T-helper 1 cell treated with Interleukin-12 subunit alpha and Interleukin-12 subunit beta and Interleukin-4 antibody, amounts not matched to agents 30 μg/mL and 1 μg/mL, for 36 hours (primary cell): Measurements from ENCODE around the gene NHSL1.

Experiments used
- H3K27ac Mint-ChIP-seq: one replicate; pipeline ENCODE4 v1.8.0; 2021; ENCODE audit warnings: mild to moderate bottlenecking, mixed read lengths
- H3K27me3 Mint-ChIP-seq: one replicate; pipeline ENCODE4 v1.8.0; 2021; ENCODE audit warnings: low read depth, mixed read lengths
- H3K36me3 Mint-ChIP-seq: one replicate; pipeline ENCODE4 v1.8.0; 2021; ENCODE audit warnings: low read depth, mixed read lengths
- H3K4me1 Mint-ChIP-seq: one replicate; pipeline ENCODE4 v1.8.0; 2021; ENCODE audit warnings: low read depth, mixed read lengths
- H3K4me3 Mint-ChIP-seq: one replicate; pipeline ENCODE4 v1.8.0; 2021; ENCODE audit warnings: mild to moderate bottlenecking, moderate library complexity, mixed read lengths
- H3K9me3 Mint-ChIP-seq: one replicate; pipeline ENCODE4 v1.8.0; 2021; ENCODE audit warnings: mixed read lengths

NHSL1 gene

DNA sequence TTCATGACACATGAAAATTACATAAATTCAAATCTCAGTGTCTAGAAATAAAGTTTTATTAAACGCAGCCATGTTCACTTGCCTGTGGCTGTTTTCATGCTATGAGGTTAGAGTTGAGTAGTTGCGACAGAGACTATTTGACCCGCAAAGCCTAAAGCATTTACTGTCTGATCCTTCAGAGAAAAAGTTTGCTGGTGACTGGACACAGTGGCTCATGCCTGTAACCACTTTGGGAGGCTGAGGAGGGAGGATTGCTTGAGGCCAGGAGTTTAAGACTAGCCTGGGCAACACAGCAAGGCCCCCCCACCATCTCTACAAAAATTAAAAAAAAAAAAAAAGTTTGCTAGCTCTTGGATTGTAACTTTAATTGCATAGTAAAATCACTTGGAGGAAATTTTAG, 112.4 kb downstream of the NHSL1 start:
- Mint-ChIP-seq H3K27ac (no peak overlapping the region), H3K9me3 (no peaks in the 10 kb centered on the region), H3K4me1 (peaks cover 2% of the 10 kb centered on the region), H3K36me3 (no peaks in the 10 kb centered on the region), H3K27me3 (peaks cover 20% of the 10 kb centered on the region), H3K4me3 (no peak overlapping the region)

DNA sequence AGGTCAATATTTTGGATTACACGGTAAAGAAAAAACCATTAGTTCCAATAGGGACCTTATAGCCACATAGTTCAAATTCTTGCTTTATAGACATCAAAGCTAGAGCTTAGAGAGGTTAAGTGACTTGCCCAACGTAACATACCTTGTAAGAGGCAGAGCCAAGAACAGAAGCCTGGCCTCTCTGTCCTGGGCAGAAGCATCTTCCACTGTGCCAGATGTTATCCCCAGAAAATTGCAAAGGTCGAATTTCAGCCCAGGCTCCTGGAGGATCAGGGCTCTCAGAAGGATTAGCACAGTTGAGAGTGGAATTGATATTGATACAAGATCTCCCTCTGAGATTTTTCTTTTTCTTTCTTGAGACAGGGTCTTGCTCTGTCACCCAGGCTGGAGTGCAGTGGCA, 115.5 kb downstream of the NHSL1 start:
- H3K4me1 Mint-ChIP-seq: no peaks in the 10 kb centered on the region
- H3K9me3 Mint-ChIP-seq: no peaks in the 10 kb centered on the region
- no peak overlapping the region for H3K4me3 Mint-ChIP-seq
- no peaks in the 10 kb centered on the region for H3K36me3 Mint-ChIP-seq
- H3K27me3 Mint-ChIP-seq: peaks cover 4% of the 10 kb centered on the region
- no peak overlapping the region for H3K27ac Mint-ChIP-seq

DNA sequence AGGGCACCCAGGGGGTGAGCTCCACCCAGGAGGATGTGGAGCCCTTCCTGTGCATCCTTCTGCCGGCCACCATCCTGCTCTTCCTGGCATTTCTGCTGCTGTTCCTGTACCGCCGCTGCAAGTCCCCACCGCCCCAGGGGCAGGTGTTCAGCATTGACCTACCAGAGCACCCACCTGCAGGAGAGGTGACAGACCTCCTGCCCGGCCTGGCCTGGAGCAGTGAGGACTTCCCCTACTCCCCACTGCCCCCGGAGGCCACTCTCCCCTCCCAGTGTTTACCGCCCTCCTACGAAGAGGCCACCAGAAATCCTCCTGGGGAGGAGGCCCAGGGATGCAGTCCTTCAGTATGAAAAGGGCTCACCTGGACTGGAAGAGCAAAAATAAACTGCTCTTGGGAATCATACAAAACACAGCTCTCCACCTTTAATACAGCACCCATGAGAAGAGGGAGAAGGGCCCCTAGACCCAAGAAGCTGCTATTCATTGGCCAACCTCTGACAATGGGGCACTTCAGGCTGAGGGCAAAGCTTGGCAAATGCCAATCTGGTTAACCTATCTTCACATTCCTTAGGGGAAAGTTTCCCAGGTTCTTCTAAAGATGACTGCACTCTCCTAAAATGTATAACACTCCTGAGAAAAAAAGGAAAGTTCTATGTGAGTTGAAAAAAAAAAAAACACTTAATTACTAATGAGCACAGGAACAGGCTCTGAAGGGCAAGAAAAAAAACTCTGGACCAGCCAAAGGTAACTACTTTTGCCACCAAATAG, 116.6 kb downstream of the NHSL1 start:
- H3K27ac Mint-ChIP-seq: no peak overlapping the region
- H3K36me3 Mint-ChIP-seq: no peaks in the 10 kb centered on the region
- H3K4me3 Mint-ChIP-seq: no peak overlapping the region
- H3K9me3 Mint-ChIP-seq: no peaks in the 10 kb centered on the region
- H3K27me3 Mint-ChIP-seq: peaks cover 3% of the 10 kb centered on the region
- no peaks in the 10 kb centered on the region for H3K4me1 Mint-ChIP-seq

DNA sequence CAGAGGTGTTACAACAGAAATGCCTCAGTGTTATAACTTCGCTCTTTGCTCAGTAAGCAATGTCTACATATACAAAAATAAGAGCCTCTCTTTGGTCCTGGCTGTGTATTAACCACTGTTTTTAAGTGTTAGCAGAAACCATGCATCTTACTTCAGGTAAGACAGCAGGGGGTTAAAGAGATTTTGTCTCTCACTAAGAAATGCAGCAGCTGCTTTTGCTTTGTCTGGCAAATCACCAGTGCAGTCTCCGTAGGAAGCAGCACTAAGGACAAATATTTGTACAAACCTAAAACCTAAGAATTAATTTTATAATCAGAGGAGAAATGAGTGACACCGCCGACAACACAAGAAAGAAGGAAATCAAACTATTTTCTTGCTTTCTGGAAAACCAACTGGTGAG, 120.8 kb downstream of the NHSL1 start:
- Mint-ChIP-seq H3K27me3 (peaks cover 8% of the 10 kb centered on the region), H3K36me3 (no peaks in the 10 kb centered on the region), H3K27ac (no peak overlapping the region), H3K4me1 (no peaks in the 10 kb centered on the region), H3K4me3 (no peak overlapping the region), H3K9me3 (no peaks in the 10 kb centered on the region)

DNA sequence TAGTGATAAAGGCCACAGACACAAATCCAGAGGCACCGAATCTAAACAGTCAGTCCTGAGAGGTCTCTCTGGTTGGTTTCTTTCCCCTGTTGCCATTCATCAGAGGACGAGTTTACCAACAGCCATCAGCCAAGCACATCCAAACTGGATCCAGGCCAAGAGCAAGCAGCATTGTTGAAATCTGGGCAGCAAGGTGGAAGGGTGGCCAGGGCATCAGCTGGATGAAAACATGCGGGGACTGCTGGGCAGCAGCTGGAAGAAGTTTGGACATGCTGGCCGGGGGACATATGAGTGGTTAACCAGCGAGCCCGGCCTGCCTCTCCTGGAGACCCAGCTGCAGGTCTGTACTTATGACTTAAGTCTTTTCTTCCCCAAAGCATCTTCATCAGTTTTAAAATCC, 121.5 kb downstream of the NHSL1 start, which contains the start of gene SMIM28:
Gene SMIM28 (plus strand): TSS at position 62 of the 400 bp plus-strand sequence. CDS start 168 bp downstream, at position 230.
- no peaks in the 10 kb centered on the region for H3K4me1 Mint-ChIP-seq
- peaks cover 8% of the 10 kb centered on the region for H3K27me3 Mint-ChIP-seq
- no peaks in the 10 kb centered on the region for H3K36me3 Mint-ChIP-seq
- H3K4me3 Mint-ChIP-seq: no peak within 1 kb of the TSS
- no peak within 1 kb of the TSS for H3K27ac Mint-ChIP-seq
- no peaks in the 10 kb centered on the region for H3K9me3 Mint-ChIP-seq

DNA sequence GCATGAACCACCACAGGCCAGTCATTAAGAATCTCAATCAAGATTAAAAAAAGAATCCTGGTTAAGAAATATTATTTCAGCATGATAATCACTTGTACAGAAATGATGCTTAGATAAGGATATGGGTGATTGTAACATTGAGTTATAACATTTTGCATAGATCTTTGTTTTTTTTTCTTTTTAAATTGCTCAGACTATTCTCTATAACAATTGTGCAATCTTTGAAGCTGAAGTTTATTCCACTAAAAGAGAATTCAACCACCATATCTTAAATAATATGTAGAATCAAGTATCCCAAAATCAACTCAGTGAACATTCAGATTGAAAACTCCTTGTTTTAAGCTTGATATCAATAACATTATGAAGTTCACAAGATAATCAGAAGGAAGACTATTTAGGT, 122.3 kb downstream of the NHSL1 start:
- peaks cover 8% of the 10 kb centered on the region for H3K27me3 Mint-ChIP-seq
- H3K9me3 Mint-ChIP-seq: no peaks in the 10 kb centered on the region
- H3K36me3 Mint-ChIP-seq: no peaks in the 10 kb centered on the region
- no peak overlapping the region for H3K4me3 Mint-ChIP-seq
- H3K27ac Mint-ChIP-seq: no peak overlapping the region
- no peaks in the 10 kb centered on the region for H3K4me1 Mint-ChIP-seq

DNA sequence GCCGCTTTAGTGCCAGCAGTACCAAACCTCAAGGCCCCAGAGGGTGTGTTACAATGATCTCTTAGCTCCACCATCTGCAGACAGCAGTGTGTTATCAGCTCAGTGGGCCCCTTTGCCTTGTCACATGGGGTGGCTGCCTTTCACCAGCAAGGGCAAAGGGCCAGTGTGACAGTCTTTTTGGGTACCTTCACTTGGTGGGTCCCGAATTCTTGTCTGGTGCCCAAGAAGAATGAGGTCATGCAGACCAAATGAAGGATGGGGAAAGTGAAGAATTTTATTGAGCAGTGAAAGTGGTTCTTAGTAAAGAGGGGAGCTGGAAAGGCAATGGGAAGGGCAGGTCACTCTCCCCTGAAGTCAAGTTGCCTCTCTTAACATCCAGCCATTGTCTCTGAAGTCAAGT, 124.5 kb downstream of the NHSL1 start:
- H3K36me3 Mint-ChIP-seq: no peaks in the 10 kb centered on the region
- H3K27me3 Mint-ChIP-seq: peaks cover 19% of the 10 kb centered on the region
- H3K27ac Mint-ChIP-seq: no peak overlapping the region
- no peaks in the 10 kb centered on the region for H3K9me3 Mint-ChIP-seq
- H3K4me1 Mint-ChIP-seq: no peaks in the 10 kb centered on the region
- H3K4me3 Mint-ChIP-seq: no peak overlapping the region

DNA sequence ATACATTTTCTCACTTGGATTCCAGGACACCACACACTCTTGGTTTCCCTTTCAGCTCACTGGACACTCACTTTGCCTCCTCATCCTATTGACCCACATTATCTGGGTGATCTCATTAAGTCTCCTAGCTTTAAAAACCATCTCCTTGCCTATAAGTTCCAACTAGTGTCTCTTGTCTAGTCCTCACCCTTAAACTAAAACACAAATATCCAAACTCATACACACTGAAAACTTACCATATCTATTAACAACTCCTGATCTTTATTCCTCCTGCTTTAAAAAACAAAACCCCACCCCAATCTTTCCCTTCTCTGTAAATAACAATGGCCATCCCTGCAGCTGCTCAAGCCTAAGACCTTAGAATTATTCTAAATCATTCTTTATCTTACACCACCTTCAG, 125.1 kb downstream of the NHSL1 start:
- H3K36me3 Mint-ChIP-seq: no peaks in the 10 kb centered on the region
- H3K4me1 Mint-ChIP-seq: no peaks in the 10 kb centered on the region
- no peaks in the 10 kb centered on the region for H3K9me3 Mint-ChIP-seq
- no peak overlapping the region for H3K4me3 Mint-ChIP-seq
- peaks cover 19% of the 10 kb centered on the region for H3K27me3 Mint-ChIP-seq
- no peak overlapping the region for H3K27ac Mint-ChIP-seq

DNA sequence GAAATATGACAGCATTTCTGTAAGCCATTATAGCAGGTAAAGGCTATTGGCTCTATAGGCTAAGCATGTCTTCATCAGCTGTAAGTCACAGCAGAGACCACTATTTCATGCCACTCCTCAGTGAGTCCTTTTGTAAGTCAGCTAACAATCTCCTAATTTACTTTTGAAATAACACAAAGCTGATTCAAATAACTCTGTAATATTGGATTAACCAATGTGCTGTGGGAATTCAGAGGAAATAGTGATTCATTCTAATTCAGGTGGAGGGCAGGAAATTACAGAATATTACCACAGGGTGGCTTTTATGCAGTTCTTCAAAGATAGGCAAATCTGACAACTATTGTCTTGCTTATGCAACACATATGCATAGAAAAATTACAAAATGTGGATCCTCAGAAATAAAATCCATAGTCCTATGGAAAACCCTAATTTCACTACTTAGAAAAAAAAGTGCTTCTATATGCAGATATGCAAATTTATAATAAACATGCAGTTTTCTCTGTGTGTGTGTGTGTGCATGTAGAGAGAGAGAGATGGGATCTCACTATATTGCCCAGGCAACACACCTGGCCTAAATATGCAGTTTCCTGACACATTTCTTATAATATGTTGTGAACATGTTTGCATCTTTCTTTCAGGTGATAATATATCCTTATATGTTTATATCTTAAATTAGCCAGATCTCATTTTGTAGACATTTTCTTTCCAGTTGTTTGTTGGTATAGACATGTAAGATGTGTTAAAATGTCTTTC, 126.4 kb downstream of the NHSL1 start:
- no peak overlapping the region for H3K27ac Mint-ChIP-seq
- H3K27me3 Mint-ChIP-seq: peaks cover 18% of the 10 kb centered on the region
- H3K4me3 Mint-ChIP-seq: no peak overlapping the region
- no peaks in the 10 kb centered on the region for H3K9me3 Mint-ChIP-seq
- no peaks in the 10 kb centered on the region for H3K4me1 Mint-ChIP-seq
- no peaks in the 10 kb centered on the region for H3K36me3 Mint-ChIP-seq
